GM18858 (cell line): ENCODE results near the gene CCIN.

Experiments
- ATAC-seq: cut with Tn5 transposase; IDR thresholded peaks from one replicate; pipeline ENCODE4 v1.9.1; 2021; ENCODE audit not compliant: unreplicated experiment

The CCIN gene

DNA sequence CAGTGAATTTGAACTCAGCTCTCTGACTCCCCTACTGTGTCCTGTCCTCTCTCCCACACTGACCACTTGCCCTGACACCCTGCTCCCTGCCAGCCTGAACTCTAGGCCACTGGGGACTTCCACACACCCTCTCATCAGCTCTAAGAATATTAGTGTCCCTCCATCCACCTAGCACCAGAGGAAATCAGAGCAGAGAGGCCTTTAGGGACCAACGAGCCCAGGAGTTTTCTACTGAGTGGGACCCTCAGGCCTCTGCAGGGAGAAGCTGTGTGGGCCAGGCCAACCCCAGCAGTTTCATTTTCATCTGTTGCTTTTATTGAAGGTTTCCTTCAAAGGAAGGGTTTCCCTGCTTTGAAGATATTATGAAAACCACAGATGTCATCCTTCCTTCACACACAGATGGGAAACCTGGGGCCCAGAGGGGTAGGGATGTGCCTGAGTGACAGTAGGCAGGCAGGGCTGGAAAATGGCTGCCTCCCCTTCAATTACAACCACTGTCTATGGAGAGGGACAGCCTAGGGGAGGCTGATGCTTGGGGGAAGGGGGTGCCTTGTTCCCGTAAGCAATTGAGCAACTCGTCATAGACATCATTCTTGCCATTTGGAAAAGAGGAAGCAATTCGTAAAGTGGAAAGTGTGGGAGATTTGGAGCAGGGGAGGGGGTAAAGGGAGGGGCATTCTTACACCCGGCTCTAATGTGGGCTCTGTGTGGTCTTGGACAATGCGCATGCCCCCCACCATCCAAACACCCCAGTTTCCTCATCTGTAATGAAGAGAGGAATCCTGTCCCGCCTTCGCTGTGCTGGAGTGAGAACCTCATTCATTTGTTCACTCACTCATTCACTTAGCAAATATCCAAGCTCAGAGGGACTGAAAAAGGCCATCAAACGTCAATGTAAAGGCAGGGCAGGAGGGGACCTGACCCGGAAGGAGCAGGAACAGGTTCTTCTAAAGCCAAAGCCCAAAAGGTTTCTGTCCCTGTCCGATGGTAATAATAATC, 28.8 kb upstream of the CCIN start:
- no peak for ATAC-seq

DNA sequence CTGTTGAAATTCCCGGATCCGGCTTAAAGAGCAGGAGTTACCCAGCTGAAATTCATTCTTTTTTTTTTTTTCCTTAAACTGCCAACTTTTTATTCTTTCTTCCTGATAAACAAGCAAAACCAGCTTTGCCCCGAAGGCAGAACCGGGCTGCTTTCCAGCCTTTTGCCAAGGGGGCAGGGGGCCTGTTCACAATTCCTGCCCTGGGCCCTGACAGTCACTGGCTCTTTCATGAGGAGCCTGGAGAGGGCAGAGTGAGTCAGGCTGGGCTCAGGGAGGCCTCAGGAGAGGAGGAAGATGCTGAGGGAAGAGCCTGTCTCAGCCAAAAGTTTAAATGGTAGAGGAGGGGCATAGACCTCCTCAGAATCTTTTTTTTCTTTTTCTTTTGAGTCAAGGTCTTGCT, 27.9 kb upstream of the CCIN start:
- no peak for ATAC-seq

DNA sequence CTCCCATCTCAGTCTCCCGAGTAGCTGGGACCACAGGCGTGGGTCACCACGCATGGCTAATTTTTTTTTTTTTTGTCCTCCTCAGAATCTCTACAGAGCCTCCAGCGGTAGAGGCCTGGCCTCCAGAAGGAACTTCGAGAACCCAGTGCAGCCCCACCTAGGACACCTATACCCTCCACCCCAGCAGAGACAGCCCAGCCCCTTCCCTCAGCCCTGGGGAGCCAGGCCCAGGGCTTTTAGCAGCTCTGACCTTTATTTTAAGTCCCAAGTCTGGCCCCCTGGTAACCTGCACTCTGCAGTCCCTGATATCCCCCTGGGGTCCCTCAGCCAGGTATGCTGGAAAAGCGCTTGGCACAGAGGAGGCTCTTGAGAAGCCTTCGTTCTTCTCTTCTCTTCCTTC, 27.4 kb upstream of the CCIN start:
- no peak for ATAC-seq

DNA sequence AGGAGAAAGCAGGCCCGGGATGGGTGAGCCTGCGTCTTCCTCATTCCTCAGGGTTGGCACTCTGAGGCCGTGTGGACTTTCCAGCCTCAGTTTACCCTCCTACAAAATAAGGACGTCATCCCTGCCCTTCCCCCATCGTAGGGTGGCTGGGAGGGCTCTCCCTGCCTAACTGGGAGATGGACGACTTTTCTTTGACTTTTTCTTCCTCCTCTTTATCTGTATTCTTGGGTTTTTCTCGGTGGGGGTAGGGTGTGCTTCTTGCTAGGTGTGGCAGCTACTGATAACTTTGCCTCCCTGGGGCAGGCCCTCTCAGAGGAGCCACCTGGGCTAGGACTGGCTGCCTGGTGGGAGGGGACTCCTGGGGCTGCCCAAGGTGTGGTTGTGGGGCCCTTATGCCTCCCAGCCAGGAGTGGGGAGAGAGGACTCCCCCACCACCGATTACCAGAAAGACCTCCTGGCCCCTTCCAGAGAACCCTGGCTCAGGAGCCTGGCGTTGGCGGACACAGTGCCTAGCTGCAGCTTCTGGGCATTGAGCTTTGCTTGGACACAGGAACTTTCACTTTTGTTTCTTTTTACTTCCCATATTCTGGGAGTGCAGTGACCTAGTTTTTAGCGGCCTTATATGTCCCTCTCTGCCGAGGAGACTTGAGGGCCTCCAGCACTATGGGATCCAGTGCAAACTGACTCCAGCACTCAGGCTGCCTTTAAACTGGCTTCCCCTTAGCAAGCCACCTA, 26.5 kb upstream of the CCIN start:
- ATAC-seq: no peak

DNA sequence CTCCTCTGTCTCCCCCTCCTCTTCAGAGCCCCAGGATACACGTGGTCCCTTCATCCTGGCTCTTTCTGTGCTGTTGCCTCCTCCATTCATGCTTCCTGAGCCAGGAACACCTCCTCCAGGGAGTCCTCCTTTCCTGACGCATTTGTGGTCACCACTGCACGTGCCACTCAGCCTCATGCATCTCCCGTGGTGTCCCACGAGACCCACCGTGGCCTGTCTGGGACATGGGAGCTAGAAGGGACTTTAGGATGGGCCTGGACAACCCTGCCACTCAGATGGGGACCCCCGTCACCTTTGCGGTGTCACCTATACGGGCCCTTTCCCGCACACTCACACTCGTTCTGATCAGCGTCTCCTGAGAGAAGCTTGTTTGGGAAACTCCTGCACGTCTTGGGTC, 25.9 kb upstream of the CCIN start:
- ATAC-seq: no peak

DNA sequence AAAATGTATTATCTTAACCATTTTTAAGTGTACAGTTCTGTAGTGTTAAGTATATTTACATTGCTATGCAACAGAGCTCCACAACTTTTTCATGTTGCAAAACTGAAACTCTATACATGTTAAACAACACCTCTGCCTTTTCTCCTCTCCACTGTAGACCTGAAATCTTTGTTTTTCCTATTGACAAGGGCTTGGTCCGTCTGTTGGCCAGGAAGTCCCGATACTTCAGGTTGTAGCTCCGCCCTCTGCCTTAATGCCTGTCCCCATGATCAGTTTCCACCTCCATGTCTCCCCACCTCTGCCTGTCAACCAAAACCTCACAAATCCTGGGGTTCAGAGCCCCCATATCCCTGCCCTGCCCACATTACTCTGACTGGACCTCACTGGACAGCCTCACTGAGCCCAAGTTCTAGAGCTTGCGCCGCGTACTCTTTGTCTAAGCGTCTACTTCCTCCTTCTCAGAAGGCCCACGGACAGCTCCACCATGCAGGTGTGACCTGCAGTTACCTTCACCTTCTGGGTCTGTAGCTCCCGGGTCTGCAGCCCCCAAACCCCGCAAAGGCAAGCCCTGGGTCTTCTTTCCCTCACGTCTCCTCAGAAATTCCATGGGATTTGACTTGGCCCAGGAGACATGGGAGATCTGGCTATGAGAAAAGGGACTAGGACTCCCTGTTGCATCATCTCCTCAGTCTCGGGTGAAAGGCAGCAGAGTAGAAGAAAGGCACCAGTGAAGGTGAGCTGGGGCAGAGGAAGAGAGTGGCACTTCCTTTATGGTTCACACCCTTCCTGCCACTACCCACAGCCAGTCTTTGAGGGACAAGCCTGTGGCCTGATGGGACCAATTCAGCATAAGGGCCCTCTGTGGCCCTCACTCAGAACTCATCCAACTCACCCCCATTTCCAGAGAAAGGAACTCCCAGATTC, 24.6 kb upstream of the CCIN start:
- no peak for ATAC-seq

DNA sequence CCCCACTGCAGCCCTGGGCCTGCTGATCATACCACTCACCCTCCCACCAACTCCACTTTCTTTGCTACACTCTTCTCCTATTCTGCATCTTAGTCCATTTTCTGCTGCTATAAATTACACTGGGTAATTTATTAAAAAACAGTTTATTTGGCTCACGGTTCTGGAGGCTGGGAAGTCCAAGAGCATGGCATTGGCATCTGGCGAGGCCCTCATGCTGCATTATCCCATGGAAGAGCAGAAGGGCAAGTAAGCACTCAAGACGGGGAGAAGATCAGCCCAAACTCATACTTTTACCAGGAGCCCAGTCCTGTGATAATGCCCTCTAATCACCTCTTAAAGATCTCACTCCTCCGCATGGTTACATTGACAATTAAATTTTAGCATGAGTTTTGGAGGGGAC, 23.2 kb upstream of the CCIN start:
- no peak for ATAC-seq

DNA sequence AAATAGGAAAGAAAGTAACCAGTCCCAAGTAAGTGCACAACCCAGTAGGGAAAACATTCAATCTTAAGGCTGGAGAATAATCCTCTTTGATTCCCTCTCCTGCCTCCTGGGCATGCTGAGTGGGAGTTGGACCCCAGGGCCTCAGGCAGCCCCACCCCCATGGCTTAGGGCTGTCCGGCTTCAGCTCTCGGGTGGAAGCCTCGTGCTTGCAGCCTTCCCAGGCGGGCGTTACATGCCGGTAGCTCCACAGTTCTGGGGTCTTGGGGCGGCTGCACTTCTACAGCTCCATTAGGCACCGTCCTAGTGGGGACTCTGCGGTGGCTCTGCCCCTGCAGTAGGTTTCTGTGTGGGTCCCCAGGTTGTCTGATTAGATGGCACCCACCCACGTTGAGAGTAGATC, 22.5 kb upstream of the CCIN start:
- ATAC-seq: no peak

DNA sequence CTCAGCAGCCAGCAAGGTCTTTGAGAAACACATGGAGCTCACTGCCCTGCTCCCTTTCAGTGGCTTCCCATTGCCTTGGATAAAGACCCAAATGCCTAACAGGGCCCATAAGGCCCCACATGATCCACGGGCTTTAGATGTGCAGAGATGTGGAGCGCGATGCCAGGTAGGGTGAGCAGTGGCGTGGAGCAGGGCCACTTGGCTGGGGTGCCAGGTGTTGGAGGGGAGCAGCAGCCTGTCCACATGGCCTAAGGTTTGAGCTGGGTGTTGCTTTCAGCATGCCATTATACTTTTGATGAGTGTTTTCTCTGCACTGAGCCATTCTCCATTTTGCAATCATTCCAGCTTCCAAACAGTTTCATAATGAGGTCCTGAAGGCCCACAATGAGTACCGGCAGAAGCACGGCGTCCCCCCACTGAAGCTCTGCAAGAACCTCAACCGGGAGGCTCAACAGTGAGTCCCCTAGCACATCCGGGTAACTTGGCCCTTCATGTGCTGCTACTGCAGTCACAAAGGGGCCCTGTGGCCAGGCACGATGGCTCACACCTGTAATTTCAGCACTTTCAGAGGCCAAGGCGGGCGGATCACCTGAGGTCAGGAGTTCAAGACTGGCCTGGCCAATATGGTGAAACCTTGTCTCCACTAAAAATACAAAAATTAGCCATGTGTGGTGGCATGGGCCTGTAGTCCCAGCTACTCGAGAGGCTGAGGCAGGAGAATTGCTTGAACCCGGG, 21.6 kb upstream of the CCIN start:
- ATAC-seq: no peak

DNA sequence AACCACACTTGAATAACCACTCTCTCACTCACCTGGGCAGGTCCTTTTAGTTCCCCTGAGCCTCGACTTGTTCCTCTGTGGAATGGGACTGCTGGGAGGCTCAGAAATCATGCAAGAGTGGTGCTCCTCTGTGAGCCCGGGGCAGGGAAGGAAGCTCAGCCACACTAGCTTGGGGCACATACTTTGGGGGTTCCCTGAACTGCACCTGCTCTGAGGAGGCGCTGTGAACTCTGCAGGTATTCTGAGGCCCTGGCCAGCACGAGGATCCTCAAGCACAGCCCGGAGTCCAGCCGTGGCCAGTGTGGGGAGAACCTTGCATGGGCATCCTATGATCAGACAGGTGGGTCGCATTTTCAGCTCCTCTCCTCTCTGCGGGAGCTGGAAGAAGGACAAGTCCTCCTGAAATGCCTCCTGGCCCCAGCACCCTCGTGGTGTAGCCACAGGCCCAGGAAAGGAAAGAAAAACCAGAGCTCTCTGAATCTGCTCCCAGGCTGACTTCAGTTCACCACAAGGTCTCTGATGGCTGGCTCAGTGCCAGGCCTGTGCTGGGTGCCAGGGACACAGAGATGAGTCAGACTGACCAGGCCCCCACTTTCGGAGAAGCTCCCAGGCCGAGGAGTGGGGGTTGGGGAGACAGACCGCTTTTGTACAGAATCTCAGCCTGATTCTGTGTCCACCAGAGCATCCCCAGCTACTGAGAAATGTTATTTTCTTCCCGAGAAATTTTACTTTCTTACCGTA, 20.7 kb upstream of the CCIN start:
- ATAC-seq: no peak

DNA sequence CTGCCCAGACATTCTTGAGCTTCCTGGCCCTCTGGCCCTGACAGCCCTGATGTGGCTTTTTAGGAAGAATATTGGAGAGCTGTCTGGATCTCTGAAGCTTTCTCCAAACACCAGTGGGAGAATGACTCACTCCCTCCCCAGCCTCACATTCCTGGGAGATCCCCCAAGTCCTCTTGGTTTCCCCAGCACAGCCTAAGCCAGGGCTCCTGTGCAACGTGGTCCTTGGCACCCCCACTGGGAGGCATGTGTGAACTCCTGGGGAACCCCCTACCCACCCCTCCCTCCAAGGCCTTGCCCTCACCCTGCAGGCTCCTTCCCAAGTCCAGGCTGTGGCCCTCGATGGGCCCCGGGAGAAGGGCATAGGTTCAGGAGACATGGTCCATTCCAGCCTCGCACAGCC, 20.0 kb upstream of the CCIN start:
- no peak for ATAC-seq

DNA sequence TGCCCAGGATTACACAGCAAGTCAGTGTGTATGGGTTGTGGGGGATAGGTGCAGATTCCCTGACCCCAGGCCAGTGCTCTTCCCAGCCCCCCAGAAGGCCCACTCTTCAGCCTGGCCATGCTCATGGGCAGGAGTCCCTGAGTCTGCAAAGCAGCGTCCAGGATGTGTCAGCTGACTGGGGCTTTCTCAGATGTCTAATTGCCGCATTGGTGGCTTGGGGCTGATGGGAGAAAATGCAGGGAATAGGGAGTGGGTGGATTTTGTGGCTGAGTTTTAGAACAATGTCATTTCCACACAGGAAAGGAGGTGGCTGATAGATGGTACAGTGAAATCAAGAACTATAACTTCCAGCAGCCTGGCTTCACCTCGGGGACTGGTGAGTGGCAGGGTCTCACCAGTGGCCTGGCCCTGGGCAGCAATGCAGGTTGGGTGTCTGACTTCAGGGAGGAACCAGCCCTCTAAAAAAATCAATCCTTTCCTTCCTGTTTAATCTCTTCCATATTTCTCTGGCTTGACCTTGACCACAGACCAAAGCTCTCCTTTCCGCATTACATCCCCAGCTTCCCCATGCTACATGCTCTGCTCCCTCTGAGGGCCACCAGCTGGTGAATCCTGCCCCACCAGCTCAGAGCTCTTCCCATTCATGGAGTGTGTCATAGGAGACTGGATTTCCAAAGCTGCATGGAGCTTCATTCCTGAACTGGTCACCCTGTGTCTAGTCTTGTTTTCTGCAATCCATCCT, 18.4 kb upstream of the CCIN start:
- ATAC-seq: no peak

DNA sequence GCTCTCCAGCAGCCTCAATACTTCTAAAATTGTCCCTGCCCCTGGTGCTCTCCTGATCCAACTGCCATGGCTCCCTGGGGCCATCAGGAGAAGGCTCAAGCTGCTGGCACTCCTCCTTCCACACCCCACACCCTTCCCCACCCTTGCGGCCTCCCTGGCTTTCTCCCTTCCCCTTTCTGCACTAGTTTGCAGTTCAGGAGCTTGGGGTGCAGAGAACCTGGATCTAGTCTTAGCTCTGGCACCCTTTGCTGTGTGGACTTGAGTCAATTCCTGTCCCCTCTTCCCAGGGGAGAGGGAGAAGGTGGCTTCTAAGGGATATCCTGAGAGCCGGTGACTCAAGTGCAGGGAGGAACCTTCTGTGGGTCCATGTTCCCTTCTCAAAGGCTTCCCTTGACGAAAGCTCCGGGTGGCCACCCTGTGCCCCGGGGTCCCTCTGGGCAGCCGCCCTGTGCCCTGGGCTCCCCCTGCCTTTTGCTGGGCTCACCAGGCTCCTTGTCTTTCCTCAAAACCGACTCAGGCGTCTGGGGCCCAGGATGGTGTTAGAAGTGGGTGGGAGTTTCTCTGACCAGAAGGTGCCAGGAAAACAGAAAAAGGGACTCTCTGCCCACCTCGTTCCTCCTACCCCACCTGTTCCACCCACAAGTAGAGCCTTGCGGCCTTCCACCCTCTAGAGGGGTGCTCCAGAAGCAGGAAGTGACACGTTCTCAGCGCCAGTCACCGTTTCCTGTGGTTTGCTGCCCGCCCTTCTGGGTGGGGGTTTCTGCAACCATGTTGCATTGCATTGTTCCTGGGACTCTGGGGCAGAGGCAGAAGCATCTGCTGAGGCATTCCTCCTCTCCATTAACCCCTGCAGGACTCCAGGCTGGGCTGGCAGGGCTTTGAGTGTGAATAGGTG, 17.6 kb upstream of the CCIN start:
- peak; percentile 71 for ATAC-seq

DNA sequence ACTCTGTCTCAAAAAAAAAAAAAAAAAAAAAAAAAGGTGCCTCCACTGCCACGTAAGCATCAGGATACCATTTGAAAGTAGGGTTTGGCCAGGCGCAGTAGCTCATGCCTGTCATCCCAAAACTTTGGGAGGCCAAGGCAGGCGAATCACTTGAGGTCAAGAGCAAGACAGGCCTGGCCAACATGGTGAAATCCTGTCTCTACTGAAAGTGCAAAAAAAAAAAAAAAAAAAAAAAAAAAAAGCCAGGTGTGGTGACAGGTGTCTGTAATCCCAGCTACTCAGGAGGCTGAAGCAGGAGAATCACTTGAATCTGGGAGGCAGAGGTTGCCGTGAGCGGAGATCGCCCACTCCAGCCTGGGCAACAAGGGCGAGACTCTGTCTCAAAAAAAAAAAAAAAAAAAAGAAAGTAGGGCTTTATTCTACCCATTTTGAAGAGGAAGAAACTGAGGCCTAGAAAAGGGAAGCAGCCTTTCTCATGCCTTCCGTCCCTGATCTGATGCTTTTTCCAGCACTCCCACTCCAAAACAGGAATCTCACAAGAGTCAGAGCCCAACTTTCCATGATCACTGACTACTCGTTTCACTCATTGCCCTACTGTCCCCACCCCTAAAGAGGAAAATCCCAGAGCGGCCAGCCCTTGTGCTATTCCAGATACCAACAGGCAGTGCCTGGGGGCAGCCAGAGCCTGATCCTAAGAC, 16.3 kb upstream of the CCIN start:
- ATAC-seq: no peak

DNA sequence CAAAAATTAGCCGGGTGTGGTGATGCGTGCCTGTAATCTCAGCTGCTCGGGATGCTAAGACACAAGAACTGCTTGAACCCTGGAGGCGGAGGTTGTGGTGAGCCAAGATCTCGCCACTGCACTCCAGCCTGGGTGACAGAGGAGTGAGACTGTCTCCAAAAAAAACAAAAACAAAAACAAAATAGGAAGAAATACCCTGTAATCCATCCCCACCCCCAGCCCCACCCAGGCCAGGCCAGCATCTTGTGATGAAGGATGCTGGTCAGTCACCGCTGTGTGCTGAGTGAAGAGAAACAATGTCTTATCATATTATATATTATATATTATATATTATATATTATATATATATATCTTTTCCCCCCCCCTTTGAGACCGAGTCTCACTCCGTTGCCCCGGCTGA, 15.4 kb upstream of the CCIN start:
- ATAC-seq: no peak

DNA sequence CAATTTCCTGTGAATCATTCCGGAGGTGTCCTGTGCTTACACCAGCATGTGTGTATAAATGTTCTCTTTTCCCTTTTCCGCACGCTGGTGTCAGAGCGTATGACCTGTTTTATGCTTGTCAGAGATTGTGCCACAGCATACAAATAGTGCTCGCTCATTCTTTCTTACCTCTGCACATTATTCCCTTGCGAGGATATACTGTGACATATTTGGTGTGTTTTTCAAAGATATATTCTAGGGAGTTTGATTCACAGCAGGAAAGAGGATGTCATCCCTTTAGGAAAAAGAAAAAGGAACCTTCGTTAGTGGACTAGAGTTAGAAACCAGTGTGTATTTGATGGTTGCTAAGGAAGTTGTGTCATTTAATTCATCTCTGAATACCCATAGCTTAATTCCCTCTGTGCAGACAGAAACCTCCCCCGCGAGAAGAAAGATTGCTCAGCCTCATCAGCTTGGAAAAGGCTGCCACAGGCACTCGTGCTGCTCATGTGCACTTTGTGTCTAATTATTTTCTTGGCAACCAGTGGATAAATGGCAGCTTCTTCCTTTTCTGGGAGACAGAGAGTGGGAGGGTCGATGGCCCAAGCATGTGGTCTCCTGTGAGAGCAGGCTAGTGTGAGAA, 14.7 kb upstream of the CCIN start:
- no peak for ATAC-seq

DNA sequence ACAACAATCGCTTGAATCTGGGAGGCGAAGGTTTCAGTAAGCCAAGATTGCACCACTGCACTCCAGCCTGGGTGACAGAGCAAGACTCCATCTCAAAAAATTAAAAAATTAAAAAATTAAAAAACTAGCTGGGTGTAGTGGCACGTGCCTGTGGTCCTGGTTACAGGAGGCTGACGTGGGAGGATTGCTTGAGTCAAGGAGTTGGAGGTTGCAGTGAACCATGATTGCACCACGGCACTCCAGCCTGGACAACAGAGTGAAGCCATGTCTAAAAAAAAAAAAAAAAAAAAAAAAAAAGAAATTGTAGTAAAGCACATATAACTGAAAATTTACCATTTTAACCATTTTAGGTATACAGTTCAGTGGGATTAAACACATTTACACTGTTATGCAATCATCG, 13.1 kb upstream of the CCIN start:
- no peak for ATAC-seq
